Pancreas (tissue), 10 donors: ENCODE measurements around the gene CCDC68. TPM values are rescaled to one million over a fixed set of nuclear protein-coding genes. Genes with fewer than 3 reads are reported as not detected.

Experiments
- ATAC-seq, 4 donors: fragments of 200-7000 bp; cut with Tn5 transposase; one replicate each; pipeline versions ENCODE4 v1.8.0 to v1.9.1; 2020; ENCODE audit warnings: mild to moderate bottlenecking in 4 of 4, moderate library complexity in 4 of 4
- DNase-seq, 6 donors: peaks; one replicate each; pipeline ENCODE4 v3.0.0-alpha.2; 2020
- FAIRE-seq: peaks from 2 replicates; lab custom pipeline; 2012; peaks lifted over from hg19 to GRCh38; lab: Jason Lieb, UNC
- H3K27ac ChIP-seq, 4 donors: fragments of 200-600 bp; sonication (generic); 1 replicate in 3 of 4; 2 replicates in 1 of 4; pipeline versions ENCODE4 v1.5.0 to v1.8.0; 2020
- H3K27me3 ChIP-seq, 4 donors: fragments of 200-600 bp; one replicate each; pipeline ENCODE4 v1.8.0; 2021
- H3K36me3 ChIP-seq, 3 donors: fragments of 200-600 bp; sonication (generic) in 1 of 3; one replicate each; pipeline versions ENCODE4 v1.5.0 to v1.8.0; 2020 to 2021
- H3K4me1 ChIP-seq, 3 donors: fragments of 200-600 bp; one replicate each; pipeline ENCODE4 v1.8.0; 2021
- H3K4me3 ChIP-seq, 4 donors: fragments of 200-600 bp; sonication (generic) in 2 of 4; one replicate each; pipeline versions ENCODE4 v1.5.0 to v1.8.0; 2020 to 2021
- H3K9me3 ChIP-seq, 4 donors: fragments of 200-600 bp; one replicate each; pipeline ENCODE4 v1.8.0; 2021
- WGBS, 2 donors: extraction: QIAGEN DNeasy Blood & Tissue Kit; methylation state at CpG; one replicate each; pipeline ENCODE4 v1.1.7; 2013; 5-methylcytosine and 5-hydroxymethylcytosine counted together
- intact Hi-C, 3 donors: fragments of 100-400 bp; cut with DNase I; formaldehyde crosslinking; loops; one replicate each; pipeline versions ENCODE4 v1.11.1 to v1.14.2; 2022
- polyA plus RNA-seq, 2 donors: library from polyadenylated mRNA; stranded (reverse); fragments of 200-250 nt; gene quantifications; one replicate each; pipeline ENCODE4 v1.2.3, GENCODE V29; 2013
- total RNA-seq, 6 donors: library from RNA; stranded (reverse); fragmentation: NEBNext Ultra II Directional in 4 of 6; extraction: Animal tissue kit (Norgen Biotek cat#: 25700) in 4 of 6; gene quantifications; one replicate each; pipeline versions ENCODE4 v1.2.1 to v1.2.4, GENCODE V29; 2021 to 2023
- TF ChIP-seq, protein P1 (sequence below), 4 donors: fragments of 200-600 bp; sonication (generic) in 3 of 4; IDR thresholded peaks; one replicate each; pipeline versions ENCODE4 v1.5.0 to v1.8.0; 2021; ENCODE audit warnings: antibody characterized with exemption in 4 of 4
- donor health status: healthy with polysubstance abuse.
- donor health status: DM: no; HTN: no; CAD: no; lungs with moderate emphysema.
- donor health status: DM: no; HTN: no; CAD: no.
- donor health status: control.
- donor health status: control.
- donor health status: Bipolar disorder and iron deficiency.
- donor health status: DM: yes; HTN: yes; CAD: no.
- donor health status: DM: no; HTN: no; CAD: no.
- donor health status: DM: no; HTN: no; CAD: no.
- donor health status: DM: yes; HTN: yes; CAD: no.

Gene CCDC68
- total and polyA plus RNA-seq, 8 donors = 0.79 to 5.0 (median 1.3) TPM

DNA sequence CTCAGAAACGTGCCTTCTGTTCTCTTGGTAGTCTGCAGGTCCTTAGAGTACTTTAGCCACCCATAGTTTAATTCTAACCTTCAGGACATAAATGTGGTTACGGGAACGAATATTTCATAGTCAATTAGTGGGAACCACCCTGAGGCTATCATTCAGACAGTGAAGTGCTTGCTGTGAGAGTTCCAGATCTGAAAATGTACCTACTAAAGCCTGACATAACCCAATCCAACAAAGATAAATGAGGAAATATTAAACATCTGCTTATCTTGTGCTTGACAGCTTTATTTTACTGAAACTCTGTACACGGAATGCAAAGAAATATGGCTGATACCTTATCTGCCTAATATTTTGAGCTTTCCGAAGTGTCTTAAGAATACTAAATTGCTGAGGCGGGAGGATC lies 88.0 kb downstream of the CCDC68 start:
- H3K36me3 ChIP-seq = no peaks in the 10 kb centered on the region
- H3K4me3 ChIP-seq = no peak overlapping the region
- FAIRE-seq (no peak), DNase-seq (no peak), ATAC-seq (no peak)
- TF ChIP-seq, protein P1, sequence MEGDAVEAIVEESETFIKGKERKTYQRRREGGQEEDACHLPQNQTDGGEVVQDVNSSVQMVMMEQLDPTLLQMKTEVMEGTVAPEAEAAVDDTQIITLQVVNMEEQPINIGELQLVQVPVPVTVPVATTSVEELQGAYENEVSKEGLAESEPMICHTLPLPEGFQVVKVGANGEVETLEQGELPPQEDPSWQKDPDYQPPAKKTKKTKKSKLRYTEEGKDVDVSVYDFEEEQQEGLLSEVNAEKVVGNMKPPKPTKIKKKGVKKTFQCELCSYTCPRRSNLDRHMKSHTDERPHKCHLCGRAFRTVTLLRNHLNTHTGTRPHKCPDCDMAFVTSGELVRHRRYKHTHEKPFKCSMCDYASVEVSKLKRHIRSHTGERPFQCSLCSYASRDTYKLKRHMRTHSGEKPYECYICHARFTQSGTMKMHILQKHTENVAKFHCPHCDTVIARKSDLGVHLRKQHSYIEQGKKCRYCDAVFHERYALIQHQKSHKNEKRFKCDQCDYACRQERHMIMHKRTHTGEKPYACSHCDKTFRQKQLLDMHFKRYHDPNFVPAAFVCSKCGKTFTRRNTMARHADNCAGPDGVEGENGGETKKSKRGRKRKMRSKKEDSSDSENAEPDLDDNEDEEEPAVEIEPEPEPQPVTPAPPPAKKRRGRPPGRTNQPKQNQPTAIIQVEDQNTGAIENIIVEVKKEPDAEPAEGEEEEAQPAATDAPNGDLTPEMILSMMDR (IDR thresholded peaks at IDR 0.05) = no peak
- no peaks in the 10 kb centered on the region for H3K9me3 ChIP-seq
- no peak overlapping the region for H3K27ac ChIP-seq
- no peaks in the 10 kb centered on the region for H3K27me3 ChIP-seq
- no peaks in the 10 kb centered on the region for H3K4me1 ChIP-seq
- intact Hi-C loops = no loop called here
- 81% methylated on average over 6 of the region's 6 CpGs for WGBS, 2 donors

DNA sequence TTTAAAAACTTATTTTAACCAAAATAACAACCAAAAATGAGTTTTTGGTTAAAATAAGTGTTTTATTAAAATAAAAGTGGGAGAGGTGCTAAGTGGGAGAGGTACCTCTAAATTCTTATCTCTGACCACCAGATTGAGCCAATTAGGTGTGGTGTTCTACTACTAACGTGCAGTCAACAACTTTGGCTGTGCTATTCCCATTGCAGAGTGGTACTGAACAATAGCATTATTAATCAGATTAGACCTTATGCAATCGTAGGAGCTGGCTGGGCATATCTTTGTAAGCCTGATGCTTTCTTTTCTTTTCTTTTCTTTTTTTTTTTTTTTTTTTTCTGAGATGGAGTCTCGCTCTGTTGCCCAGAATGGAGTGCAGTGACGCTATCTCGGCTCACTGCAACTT lies 92.1 kb downstream of the CCDC68 start:
- H3K27ac ChIP-seq = no peak overlapping the region
- H3K4me3 ChIP-seq = no peak overlapping the region
- no peaks in the 10 kb centered on the region for H3K27me3 ChIP-seq
- H3K9me3 ChIP-seq = no peaks in the 10 kb centered on the region
- TF ChIP-seq, protein P1 (IDR thresholded peaks at IDR 0.05) = no peak
- DNase-seq = no peak
- no peak for ATAC-seq
- intact Hi-C loops = no loop called here
- H3K36me3 ChIP-seq = no peaks in the 10 kb centered on the region
- FAIRE-seq = no peak
- 90 to 91% methylated on average over 5 of the region's 5 CpGs for WGBS, 2 donors
- no peaks in the 10 kb centered on the region for H3K4me1 ChIP-seq

DNA sequence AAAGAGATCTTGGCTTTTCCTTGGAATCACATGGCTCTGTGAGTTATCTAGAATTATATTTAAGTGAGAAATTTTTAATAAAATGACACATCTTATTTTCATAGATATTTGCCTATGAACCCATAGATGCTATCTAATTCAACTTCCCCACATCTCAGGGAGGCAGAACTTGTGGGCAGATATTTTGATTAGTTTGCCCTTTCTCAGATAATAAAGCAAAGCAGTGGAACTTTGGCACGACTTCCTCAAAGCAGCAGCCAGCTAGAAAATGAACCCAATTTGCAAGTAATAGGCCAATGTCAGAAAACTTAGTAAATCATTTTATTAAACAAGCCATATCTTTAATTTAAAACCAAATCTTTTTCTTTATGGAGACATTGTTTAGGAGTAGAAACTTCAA lies 98.3 kb downstream of the CCDC68 start:
- 31 to 43% methylated on average over 1 of the region's 1 CpG for WGBS, 2 donors
- FAIRE-seq (no peak), DNase-seq (no peak), ATAC-seq (no peak)
- Histone ChIP-seq H3K4me3 (no peak overlapping the region), H3K36me3 (no peaks in the 10 kb centered on the region), H3K9me3 (no peaks in the 10 kb centered on the region), H3K4me1 (peaks cover 0 to 5% (median 0%) of the 10 kb centered on the region in 3 donors), H3K27me3 (no peaks in the 10 kb centered on the region), H3K27ac (no peak overlapping the region)
- TF ChIP-seq, protein P1 (IDR thresholded peaks at IDR 0.05) = no peak
- intact Hi-C loops = no loop called here

DNA sequence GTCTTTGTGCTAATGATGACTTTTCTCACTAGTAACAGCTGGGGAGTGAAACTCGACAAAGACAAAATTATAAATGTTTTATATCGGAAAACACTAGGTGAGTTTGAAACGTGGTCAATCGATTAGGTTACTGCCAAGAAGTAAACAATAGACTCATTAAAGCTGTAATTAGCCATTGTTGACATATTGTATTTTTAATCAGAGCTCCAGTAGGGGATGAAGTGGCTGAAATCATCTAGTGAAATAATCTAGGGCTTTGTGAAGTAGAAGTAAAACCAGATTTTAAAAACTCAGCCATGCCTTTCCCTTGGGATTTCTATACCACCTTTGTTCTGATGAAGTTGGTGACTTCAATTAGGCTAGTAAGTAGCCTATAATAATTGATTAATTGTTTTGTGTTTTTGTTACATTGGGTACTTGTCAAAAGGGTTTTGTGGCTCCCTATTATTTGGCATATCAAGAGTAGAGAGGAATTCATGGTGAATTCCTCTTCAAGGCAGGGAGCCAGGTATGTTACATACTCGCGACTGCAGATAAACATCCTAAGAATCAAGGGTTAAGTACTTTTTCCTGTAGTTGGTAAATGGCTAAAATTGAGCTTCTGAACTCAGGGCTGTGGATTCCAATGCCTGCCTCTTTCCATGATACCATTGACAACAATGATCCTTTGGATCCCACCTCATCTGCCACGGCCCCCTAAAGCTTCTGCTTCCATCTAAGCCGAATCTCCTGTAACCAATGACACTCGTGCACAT lies 99.4 kb downstream of the CCDC68 start:
- H3K36me3 ChIP-seq = no peaks in the 10 kb centered on the region
- H3K4me3 ChIP-seq = no peak overlapping the region
- no peaks in the 10 kb centered on the region for H3K9me3 ChIP-seq
- WGBS, 2 donors = 54 to 55% methylated on average over 9 of the region's 9 CpGs
- no peak overlapping the region for H3K27ac ChIP-seq
- FAIRE-seq (no peak), DNase-seq (no peak), ATAC-seq (peak in 2 of 4 donors; percentile 38 to 60)
- H3K27me3 ChIP-seq = no peaks in the 10 kb centered on the region
- H3K4me1 ChIP-seq = peaks cover 0 to 5% (median 0%) of the 10 kb centered on the region in 3 donors
- TF ChIP-seq, protein P1 (IDR thresholded peaks at IDR 0.05) = no peak
- intact Hi-C loops = no loop called here

DNA sequence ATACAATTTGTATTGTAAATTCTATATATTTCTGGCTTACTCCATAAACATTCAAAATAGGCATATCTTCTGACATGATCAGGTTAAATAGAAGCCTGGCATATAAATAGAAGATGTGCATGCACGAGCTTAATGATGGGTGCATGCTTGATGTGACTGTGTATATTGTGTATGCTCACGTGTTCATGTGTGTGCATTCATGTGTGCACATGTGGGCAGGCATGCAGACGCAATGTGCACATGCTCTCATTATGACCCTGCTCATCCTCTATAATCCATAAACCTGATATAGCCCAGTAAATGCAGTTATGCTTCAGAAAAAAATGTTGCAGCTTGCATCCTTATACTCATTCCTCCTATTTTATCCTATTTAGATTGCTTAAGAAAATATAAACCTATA lies 101.8 kb downstream of the CCDC68 start:
- WGBS, 2 donors = 90 to 93% methylated on average over 3 of the region's 3 CpGs
- TF ChIP-seq, protein P1 (IDR thresholded peaks at IDR 0.05) = no peak
- intact Hi-C loops = no loop called here
- no peak for ATAC-seq
- H3K27ac ChIP-seq = no peak overlapping the region
- H3K27me3 ChIP-seq = no peaks in the 10 kb centered on the region
- FAIRE-seq = no peak
- DNase-seq = no peak
- H3K36me3 ChIP-seq = no peaks in the 10 kb centered on the region
- H3K4me1 ChIP-seq = peaks cover 0 to 10% (median 0%) of the 10 kb centered on the region in 3 donors
- no peaks in the 10 kb centered on the region for H3K9me3 ChIP-seq
- H3K4me3 ChIP-seq = no peak overlapping the region
